Hepatocyte (in vitro differentiated cells): ENCODE results near the gene NT5M.

Experiments
- CTCF ChIP-seq: fragments of 200-600 bp; sonication (generic); IDR thresholded peaks from 2 replicates; pipeline ENCODE4 v1.5.1; 2016; ENCODE audit warnings: antibody characterized with exemption, mild to moderate bottlenecking; ENCODE audit not compliant: poor library complexity
- EZH2 ChIP-seq: fragments of 200-600 bp; sonication (generic); IDR thresholded peaks from 2 replicates; pipeline ENCODE4 v1.6.1; 2016; ENCODE audit warnings: antibody characterized with exemption, mild to moderate bottlenecking, borderline replicate concordance

- TF ChIP-seq CTCF (no peak), EZH2 (no peak)
Observed at GRCh38 chr17:17322516-17323510, 19.6 kb downstream of the NT5M start.
